PC-3 (cell line): ENCODE results near the gene TMEM43. TPM values are rescaled to one million over a fixed set of nuclear protein-coding genes. Genes with fewer than 3 reads are reported as not detected.
A peak's percentile ranks its signal among the peaks of the same experiment; 100 is the strongest.

Source experiments
- ATAC-seq: fragments of 200-7000 bp; cut with Tn5 transposase; 2 replicates; pipeline ENCODE4 v1.9.1; 2020; ENCODE audit warnings: mild to moderate bottlenecking, moderate library complexity
- BruUV-seq: library from RNA; stranded (reverse); fragments of 400-500 nt; replicated peaks from 2 replicates; lab custom pipeline; 2021; lab: Mats Ljungman, UMichigan
- CTCF ChIA-PET: fragments of 300-600 bp; sonication (Branson Sonifier 250); formaldehyde crosslinking; loops from one replicate; lab custom pipeline; 2022; ENCODE audit warnings: antibody characterized with exemption; lab: Charles Lee
- POLR2A ChIA-PET: fragments of 300-600 bp; sonication (Branson Sonifier 250); formaldehyde crosslinking; loops from one replicate; lab custom pipeline; 2022; ENCODE audit warnings: antibody characterized with exemption; ENCODE audit not compliant: unreplicated experiment; lab: Charles Lee
- DNase-seq: peaks from one replicate; pipeline ENCODE4 v3.0.0-alpha.2; 2015
- H2AFZ ChIP-seq: fragments of 300-600 bp; sonication (generic); 2 replicates; pipeline ENCODE4 v1.6.0; 2016; ENCODE audit warnings: antibody characterized with exemption, low read length
- H3F3A ChIP-seq: fragments of 300-600 bp; sonication (generic); one replicate; pipeline ENCODE4 v1.6.0; 2017; ENCODE audit warnings: antibody characterized with exemption, low read length, control low read depth, mild to moderate bottlenecking; ENCODE audit not compliant: unreplicated experiment
- H3K27ac ChIP-seq: fragments of 300-600 bp; sonication (generic); 2 replicates; pipeline ENCODE4 v1.5.1; 2016; ENCODE audit warnings: mild to moderate bottlenecking, low read length
- H3K27me3 ChIP-seq: fragments of 300-600 bp; sonication (generic); 2 replicates; pipeline ENCODE4 v1.6.1; 2016; ENCODE audit warnings: low read length, mixed read lengths
- H3K36me3 ChIP-seq: fragments of 300-600 bp; sonication (generic); 2 replicates; pipeline ENCODE4 v1.6.1; 2016; ENCODE audit warnings: low read depth, mixed run types, low read length, mixed read lengths
- H3K4me1 ChIP-seq: fragments of 300-600 bp; sonication (generic); 2 replicates; pipeline ENCODE4 v1.5.1; 2016; ENCODE audit warnings: low read length; ENCODE audit not compliant: insufficient read depth
- H3K4me2 ChIP-seq: fragments of 300-600 bp; sonication (generic); 2 replicates; pipeline ENCODE4 v1.6.0; 2016; ENCODE audit warnings: low read length
- H3K4me3 ChIP-seq: fragments of 300-600 bp; sonication (generic); 2 replicates; pipeline ENCODE4 v1.5.1; 2016; ENCODE audit warnings: mild to moderate bottlenecking, low read length, mixed read lengths
- H3K79me2 ChIP-seq: fragments of 300-600 bp; sonication (generic); 2 replicates; pipeline ENCODE4 v1.6.1; 2017; ENCODE audit warnings: low read length, mixed read lengths
- H3K9ac ChIP-seq: fragments of 300-600 bp; sonication (generic); 2 replicates; pipeline ENCODE4 v1.6.0; 2016; ENCODE audit warnings: mild to moderate bottlenecking, low read length
- H3K9me2 ChIP-seq: fragments of 300-600 bp; sonication (generic); replicated peaks from 2 replicates; pipeline ENCODE4 v1.6.1; 2016; ENCODE audit warnings: mixed run types, low read length, mixed read lengths
- H3K9me3 ChIP-seq: fragments of 300-600 bp; sonication (generic); 2 replicates; pipeline ENCODE4 v1.6.1; 2016; ENCODE audit warnings: low read length, mixed read lengths
- H4K20me1 ChIP-seq: fragments of 300-600 bp; sonication (generic); 2 replicates; pipeline ENCODE4 v1.6.1; 2016; ENCODE audit warnings: low read length, mixed read lengths
- EZH2 ChIP-seq: fragments of 300-600 bp; sonication (generic); IDR thresholded peaks from one replicate; pipeline ENCODE4 v1.6.1; 2017; ENCODE audit warnings: antibody characterized with exemption, mild to moderate bottlenecking, low read length; ENCODE audit not compliant: unreplicated experiment
- EZH2phosphoT487 ChIP-seq: fragments of 300-600 bp; sonication (generic); IDR thresholded peaks from 2 replicates; pipeline ENCODE4 v1.6.1; 2018; ENCODE audit warnings: mild to moderate bottlenecking, antibody characterized with exemption, low read length, borderline replicate concordance
- intact Hi-C: fragments of 100-400 bp; cut with micrococcal nuclease; formaldehyde crosslinking; loops from 2 replicates; pipeline ENCODE4 v1.9.0; 2023
- total RNA-seq: library from RNA; depleted of rRNA; stranded (reverse); fragments of >200 nt; gene quantifications from 2 replicates; pipeline ENCODE4 v1.2.3, GENCODE V29; 2014
- TF ChIP-seq, protein P1 (sequence below): fragments of 300-600 bp; sonication (generic); conservative IDR thresholded peaks from 2 replicates; pipeline ENCODE4 v1.5.1; 2017; ENCODE audit warnings: antibody characterized with exemption, low read depth, mild to moderate bottlenecking, low read length

Gene TMEM43
- total RNA-seq, 1 experiment from 2014 or later: 83.1 TPM

DNA sequence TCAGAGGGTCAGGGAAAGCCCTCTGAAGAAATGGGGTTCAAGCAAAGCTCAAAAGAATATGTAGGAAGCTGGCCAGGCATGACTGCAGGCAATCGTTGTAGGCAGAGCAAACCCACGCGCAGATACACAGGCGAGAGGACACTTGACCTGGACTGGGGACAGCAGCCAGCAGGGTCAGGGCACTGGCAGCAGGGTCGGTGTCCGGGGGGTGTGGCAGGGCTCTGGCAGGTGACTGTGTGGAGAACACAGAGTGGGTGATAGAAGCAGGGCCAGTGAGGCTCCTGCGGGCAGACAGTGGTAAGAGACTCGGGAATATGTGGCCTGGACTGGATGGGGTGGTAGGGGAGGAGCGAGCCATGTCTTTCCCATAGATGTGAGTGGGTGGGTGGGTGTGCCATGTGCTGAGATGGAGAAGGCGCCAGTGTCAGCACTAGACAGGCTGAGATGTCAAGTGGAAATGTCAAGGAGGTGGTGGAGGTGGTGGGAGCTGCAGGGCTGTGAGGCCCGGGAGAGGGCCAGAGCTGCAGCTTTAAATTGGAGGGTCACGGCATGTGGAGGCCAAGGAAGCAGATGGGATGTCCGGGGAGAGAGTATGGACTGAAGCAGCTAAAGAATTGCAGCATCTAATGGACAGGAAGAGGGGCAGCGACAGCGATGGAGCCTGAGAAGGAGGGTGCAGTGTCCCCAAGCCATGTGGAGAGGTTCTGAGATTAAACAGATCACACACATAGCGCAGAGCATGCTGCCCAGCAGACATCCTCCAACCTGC lies 13.4 kb downstream of the TMEM43 start:
- no peak overlapping the region for H3K4me2 ChIP-seq
- BruUV-seq: no TSS peak
- intact Hi-C loops: no loop called here
- H3K27ac ChIP-seq: peak overlapping the region; percentile 88
- H3K27me3 ChIP-seq: no peaks in the 10 kb centered on the region
- no peak for DNase-seq
- no peak for ATAC-seq
- no peak overlapping the region for H3K9ac ChIP-seq
- no peak overlapping the region for H3K4me3 ChIP-seq
- H3K9me2 ChIP-seq: no peaks in the 10 kb centered on the region
- H3K4me1 ChIP-seq: peaks cover 26% of the 10 kb centered on the region
- no peaks in the 10 kb centered on the region for H3K9me3 ChIP-seq
- POLR2A ChIA-PET: no interaction called here
- no peaks in the 10 kb centered on the region for H3K79me2 ChIP-seq
- H4K20me1 ChIP-seq: no peaks in the 10 kb centered on the region
- peaks cover 41% of the 10 kb centered on the region for H3K36me3 ChIP-seq
- peaks cover 3% of the 10 kb centered on the region for H3F3A ChIP-seq
- CTCF ChIA-PET: no interaction called here
- TF ChIP-seq EZH2: no peak
- no peak for TF ChIP-seq EZH2phosphoT487
- TF ChIP-seq, protein P1, sequence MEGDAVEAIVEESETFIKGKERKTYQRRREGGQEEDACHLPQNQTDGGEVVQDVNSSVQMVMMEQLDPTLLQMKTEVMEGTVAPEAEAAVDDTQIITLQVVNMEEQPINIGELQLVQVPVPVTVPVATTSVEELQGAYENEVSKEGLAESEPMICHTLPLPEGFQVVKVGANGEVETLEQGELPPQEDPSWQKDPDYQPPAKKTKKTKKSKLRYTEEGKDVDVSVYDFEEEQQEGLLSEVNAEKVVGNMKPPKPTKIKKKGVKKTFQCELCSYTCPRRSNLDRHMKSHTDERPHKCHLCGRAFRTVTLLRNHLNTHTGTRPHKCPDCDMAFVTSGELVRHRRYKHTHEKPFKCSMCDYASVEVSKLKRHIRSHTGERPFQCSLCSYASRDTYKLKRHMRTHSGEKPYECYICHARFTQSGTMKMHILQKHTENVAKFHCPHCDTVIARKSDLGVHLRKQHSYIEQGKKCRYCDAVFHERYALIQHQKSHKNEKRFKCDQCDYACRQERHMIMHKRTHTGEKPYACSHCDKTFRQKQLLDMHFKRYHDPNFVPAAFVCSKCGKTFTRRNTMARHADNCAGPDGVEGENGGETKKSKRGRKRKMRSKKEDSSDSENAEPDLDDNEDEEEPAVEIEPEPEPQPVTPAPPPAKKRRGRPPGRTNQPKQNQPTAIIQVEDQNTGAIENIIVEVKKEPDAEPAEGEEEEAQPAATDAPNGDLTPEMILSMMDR: no peak
- no peak overlapping the region for H2AFZ ChIP-seq

DNA sequence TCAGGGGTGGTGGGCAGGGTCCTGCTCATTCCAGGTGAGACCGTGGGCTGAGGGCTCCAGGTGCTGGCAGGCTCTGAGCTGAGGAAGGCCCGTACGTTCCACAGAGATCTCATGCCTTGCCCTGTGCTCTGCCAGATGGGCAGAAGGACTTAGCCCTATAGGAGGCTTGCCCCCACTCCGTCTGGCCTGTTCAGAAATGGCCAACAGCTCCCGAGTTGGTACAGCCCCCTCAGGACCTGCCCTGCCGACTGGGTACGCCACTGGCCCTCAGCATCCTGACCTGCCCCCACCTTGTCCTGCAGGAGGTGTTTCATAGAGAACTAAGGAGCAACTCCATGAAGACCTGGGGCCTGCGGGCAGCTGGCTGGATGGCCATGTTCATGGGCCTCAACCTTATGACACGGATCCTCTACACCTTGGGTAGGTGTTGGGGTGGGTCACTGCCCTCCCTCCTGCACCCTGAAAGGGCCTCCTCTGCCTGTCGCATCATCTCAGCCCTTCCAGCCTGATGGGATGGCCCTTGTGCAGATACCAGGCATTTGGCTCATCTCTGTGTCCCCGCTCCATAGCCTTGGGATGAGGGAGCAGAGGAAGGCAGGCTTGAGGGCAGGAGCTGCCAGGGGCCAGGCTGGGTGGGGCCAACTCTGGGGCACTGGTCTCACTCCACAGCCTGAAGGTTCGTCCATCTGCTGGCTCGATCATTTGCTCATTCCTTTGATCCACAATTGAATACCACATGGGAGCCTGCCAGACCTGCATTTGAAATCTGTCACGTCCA lies 14.2 kb downstream of the TMEM43 start:
- no TSS peak for BruUV-seq
- no peaks in the 10 kb centered on the region for H3K79me2 ChIP-seq
- CTCF ChIA-PET: no interaction called here
- DNase-seq (no peak), ATAC-seq (no peak)
- H3K4me2 ChIP-seq: no peak overlapping the region
- peaks cover 8% of the 10 kb centered on the region for H3F3A ChIP-seq
- H3K4me1 ChIP-seq: peaks cover 34% of the 10 kb centered on the region
- no peaks in the 10 kb centered on the region for H3K9me2 ChIP-seq
- no peak overlapping the region for H2AFZ ChIP-seq
- H3K36me3 ChIP-seq: peaks cover 36% of the 10 kb centered on the region
- intact Hi-C loops: no loop called here
- no peaks in the 10 kb centered on the region for H4K20me1 ChIP-seq
- no peak overlapping the region for H3K4me3 ChIP-seq
- POLR2A ChIA-PET: no interaction called here
- TF ChIP-seq EZH2phosphoT487 (no peak), EZH2 (no peak)
- TF ChIP-seq, protein P1: no peak
- no peak overlapping the region for H3K9ac ChIP-seq
- H3K9me3 ChIP-seq: no peaks in the 10 kb centered on the region
- H3K27ac ChIP-seq: no peak overlapping the region
- no peaks in the 10 kb centered on the region for H3K27me3 ChIP-seq
